HG03442 (cell line): ENCODE results near the gene ABHD15.

Experiments used
- ATAC-seq: cut with Tn5 transposase; IDR thresholded peaks from one replicate; pipeline ENCODE4 v1.9.1; 2021; ENCODE audit warnings: mild to moderate bottlenecking, moderate library complexity; ENCODE audit not compliant: unreplicated experiment

Gene ABHD15

GRCh38 chr17:29583324-29584248, 16.7 kb upstream of the ABHD15 start:
- no peak for ATAC-seq

- ATAC-seq, result no peak
Measured at GRCh38 chr17:29582772-29583171, 15.9 kb upstream of the ABHD15 start.

GRCh38 chr17:29582254-29582765, 15.5 kb upstream of the ABHD15 start:
- ATAC-seq, result no peak

- ATAC-seq, result no peak
Measured at GRCh38 chr17:29581583-29582253, 14.9 kb upstream of the ABHD15 start.

- peak; percentile 51 for ATAC-seq
Measured at GRCh38 chr17:29579866-29580771, 13.3 kb upstream of the ABHD15 start.

GRCh38 chr17:29578626-29579485, 12.0 kb upstream of the ABHD15 start:
- ATAC-seq, result no peak

- ATAC-seq, result no peak
Measured at GRCh38 chr17:29577385-29578211, 10.8 kb upstream of the ABHD15 start.

GRCh38 chr17:29577001-29577370, 10.1 kb upstream of the ABHD15 start:
- ATAC-seq, result no peak

- ATAC-seq, result no peak
Measured at GRCh38 chr17:29576214-29577000, 9.6 kb upstream of the ABHD15 start.

GRCh38 chr17:29575511-29576213, 8.8 kb upstream of the ABHD15 start:
- no peak for ATAC-seq

- no peak for ATAC-seq
Measured at GRCh38 chr17:29574732-29575510, 8.1 kb upstream of the ABHD15 start.

- no peak for ATAC-seq
Measured at GRCh38 chr17:29573871-29574731, 7.3 kb upstream of the ABHD15 start.

GRCh38 chr17:29573558-29573869, 6.7 kb upstream of the ABHD15 start:
- no peak for ATAC-seq

- ATAC-seq, result no peak
Measured at GRCh38 chr17:29572691-29573557, 6.1 kb upstream of the ABHD15 start.
